Measurements from ENCODE around the gene TSLP. TPM values are rescaled to one million over a fixed set of nuclear protein-coding genes. Genes with fewer than 3 reads are reported as not detected.
A peak's percentile ranks its signal among the peaks of the same experiment; 100 is the strongest.

TSLP gene
- polyA plus RNA-seq, 2 of the 4 experiments (the other 2 are of a cell fraction) = not detected

- no peak overlapping the region for H3K4me3 ChIP-seq
- DNase-seq (ENCODE audit: low read depth in 1 of 2, low spot score in 1 of 2) (no peak), ATAC-seq (no peak), FAIRE-seq (no peak)
- TF ChIP-seq RFX5 (IDR thresholded peaks at IDR 0.05) (no peak), MAFK (IDR thresholded peaks at IDR 0.05; ENCODE audit: partially characterized antibody) (peak; percentile 94), CHD2 (IDR thresholded peaks at IDR 0.05; ENCODE audit: low read length, partially characterized antibody) (no peak)
- ChIA-PET POLR2A (no interaction called here), CTCF (no interaction called here)
- no peaks in the 10 kb centered on the region for H3K9me3 ChIP-seq
- 93% methylated on average over 3 of the region's 3 CpGs for WGBS (ENCODE audit: missing lambda C conversion rate)
- no peaks in the 10 kb centered on the region for H3K4me1 ChIP-seq
- no peak overlapping the region for H3K27ac ChIP-seq
- H3K4me2 ChIP-seq = no peak overlapping the region
These were observed 40.4 kb downstream of the TSLP start for GRCh38 chr5:111111956-111112355.

GRCh38 chr5:111113678-111114077, 42.2 kb downstream of the TSLP start:
- DNase-seq (ENCODE audit: low read depth in 1 of 2, low spot score in 1 of 2) = no peak
- TF ChIP-seq FOSL2 (IDR thresholded peaks at IDR 0.05) (no peak), FOSL2 (CRISPR knock-in tag; IDR thresholded peaks at IDR 0.05) (no peak), CHD2 (IDR thresholded peaks at IDR 0.05; ENCODE audit: low read length, partially characterized antibody) (no peak), RCOR1 (IDR thresholded peaks at IDR 0.05; ENCODE audit: low read depth, low read length) (no peak), MAX (IDR thresholded peaks at IDR 0.05) (no peak), NFE2L2 (conservative IDR thresholded peaks at IDR 0.05; ENCODE audit: low read length) (no peak), RFX5 (IDR thresholded peaks at IDR 0.05) (no peak), ZC3H11A (IDR thresholded peaks at IDR 0.05) (no peak), KDM5A (IDR thresholded peaks at IDR 0.05) (no peak), SREBF2 (IDR thresholded peaks at IDR 0.05) (no peak), MAZ (IDR thresholded peaks at IDR 0.05; ENCODE audit: borderline replicate concordance, low read depth, low read length) (no peak), E2F6 (IDR thresholded peaks at IDR 0.05; ENCODE audit: borderline replicate concordance, low read depth) (no peak), PHF8 (IDR thresholded peaks at IDR 0.05; ENCODE audit: borderline replicate concordance, low read depth) (no peak), NR3C1 (IDR thresholded peaks at IDR 0.05) (no peak), CEBPB (IDR thresholded peaks at IDR 0.05) (no peak), EHF (CRISPR knock-in tag; IDR thresholded peaks at IDR 0.05) (no peak), EHMT2 (IDR thresholded peaks at IDR 0.05; ENCODE audit: low read depth) (no peak), CBX2 (IDR thresholded peaks at IDR 0.05; ENCODE audit: borderline replicate concordance, low read depth) (no peak)
- no peak overlapping the region for H3K4me2 ChIP-seq
- ATAC-seq = no peak
- FAIRE-seq = no peak
- H3K27ac ChIP-seq = no peak overlapping the region
- POLR2A ChIA-PET = no interaction called here
- 99% methylated on average over 3 of the region's 3 CpGs for WGBS (ENCODE audit: missing lambda C conversion rate)
- no peak overlapping the region for H3K4me3 ChIP-seq
- H3K9me3 ChIP-seq = no peaks in the 10 kb centered on the region
- CTCF ChIA-PET = interaction anchor here (1.1 kb wide), 1 partner anchor 25 kb away, joined by 5 read pairs; no protein-coding TSS in a partner anchor
- no peaks in the 10 kb centered on the region for H3K4me1 ChIP-seq

GRCh38 chr5:111115229-111115628, 43.7 kb downstream of the TSLP start:
- Histone ChIP-seq H3K27ac (no peak overlapping the region), H3K9me3 (no peaks in the 10 kb centered on the region), H3K4me2 (no peak overlapping the region), H3K4me1 (no peaks in the 10 kb centered on the region), H3K4me3 (no peak overlapping the region)
- DNase-seq (ENCODE audit: low read depth in 1 of 2, low spot score in 1 of 2) (no peak), ATAC-seq (no peak), FAIRE-seq (no peak)
- 100% methylated on average over 1 of the region's 1 CpG for WGBS (ENCODE audit: missing lambda C conversion rate)
- POLR2A ChIA-PET = no interaction called here
- CTCF ChIA-PET = no interaction called here
- TF ChIP-seq GATA3 (IDR thresholded peaks at IDR 0.05; ENCODE audit: borderline replicate concordance) = no peak
- TF ChIP-seq BCL3 (IDR thresholded peaks at IDR 0.05) = no peak
- no peak for TF ChIP-seq RFX5 (IDR thresholded peaks at IDR 0.05)
- TF ChIP-seq HDAC2 (IDR thresholded peaks at IDR 0.05) = no peak
- TF ChIP-seq MAZ (IDR thresholded peaks at IDR 0.05; ENCODE audit: borderline replicate concordance, low read depth, low read length) = no peak
- no peak for TF ChIP-seq FOXS1 (CRISPR knock-in tag; IDR thresholded peaks at IDR 0.05)
- TF ChIP-seq TP53 (CRISPR knock-in tag; IDR thresholded peaks at IDR 0.05) = no peak
- no peak for TF ChIP-seq CTCF (IDR thresholded peaks at IDR 0.05)
- no peak for TF ChIP-seq KDM1A (IDR thresholded peaks at IDR 0.05; ENCODE audit: low read depth)
- no peak for TF ChIP-seq EHF (CRISPR knock-in tag; IDR thresholded peaks at IDR 0.05)
- no peak for TF ChIP-seq ZNF302 (CRISPR knock-in tag; IDR thresholded peaks at IDR 0.05)
- no peak for TF ChIP-seq ZFP36 (IDR thresholded peaks at IDR 0.05; ENCODE audit: borderline replicate concordance, partially characterized antibody)
- TF ChIP-seq POLR2A (IDR thresholded peaks at IDR 0.05; ENCODE audit: low read length) = no peak
- TF ChIP-seq REST (IDR thresholded peaks at IDR 0.05) = no peak
- TF ChIP-seq EP300 (IDR thresholded peaks at IDR 0.05) = no peak

Data from A549 (cell line).